Epithelial cell of alveolus of lung (primary cell): ENCODE measurements around the gene CAMLG. TPM values are rescaled to one million over a fixed set of nuclear protein-coding genes. Genes with fewer than 3 reads are reported as not detected.

Experiments used
- total RNA-seq: library from RNA; depleted of rRNA; stranded (reverse); fragments of >200 nt; gene quantifications from 2 replicates; pipeline ENCODE4 v1.2.1, GENCODE V29; 2015

The CAMLG gene
- total RNA-seq = 28.8 and 66.0 TPM in 2 replicates

DNA sequence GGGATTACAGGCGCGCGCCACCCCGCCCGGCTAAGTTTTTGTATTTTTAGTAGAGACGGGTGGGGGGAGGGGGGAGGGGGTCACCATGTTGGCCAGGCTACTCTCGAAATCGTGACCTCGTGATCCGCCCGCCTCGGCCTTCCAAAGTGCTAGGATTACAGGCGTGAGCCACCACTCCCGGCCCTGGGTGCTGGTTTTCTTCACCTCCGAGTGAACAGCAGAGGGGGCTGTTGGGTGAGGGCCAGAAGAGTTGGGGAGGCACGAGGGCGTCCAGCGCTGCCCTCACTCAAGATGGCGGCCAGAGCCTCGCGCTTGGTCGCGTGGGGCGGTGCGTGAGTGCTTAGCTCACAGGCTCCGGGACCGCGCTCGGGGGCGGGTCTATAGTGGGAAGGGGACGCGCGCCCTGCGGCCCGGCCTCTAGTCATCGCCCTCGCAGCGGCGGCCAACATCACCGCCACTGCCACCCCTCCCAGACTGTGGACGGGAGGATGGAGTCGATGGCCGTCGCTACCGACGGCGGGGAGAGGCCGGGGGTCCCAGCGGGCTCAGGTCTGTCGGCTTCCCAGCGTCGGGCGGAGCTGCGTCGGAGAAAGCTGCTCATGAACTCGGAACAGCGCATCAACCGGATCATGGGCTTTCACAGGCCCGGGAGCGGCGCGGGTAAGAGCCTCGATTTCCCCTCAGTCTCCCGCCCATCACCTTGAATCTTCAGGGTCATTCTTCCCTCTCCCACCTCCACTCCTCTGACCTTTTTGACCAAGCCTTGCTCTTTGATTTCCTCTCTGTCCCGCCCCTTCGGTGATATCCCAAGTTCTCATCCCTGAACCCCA, at the start of gene CAMLG:
TSS of gene CAMLG (plus strand) at position 416 of the 830 bp plus-strand sequence. CDS start at position 489, 73 bp downstream.

DNA sequence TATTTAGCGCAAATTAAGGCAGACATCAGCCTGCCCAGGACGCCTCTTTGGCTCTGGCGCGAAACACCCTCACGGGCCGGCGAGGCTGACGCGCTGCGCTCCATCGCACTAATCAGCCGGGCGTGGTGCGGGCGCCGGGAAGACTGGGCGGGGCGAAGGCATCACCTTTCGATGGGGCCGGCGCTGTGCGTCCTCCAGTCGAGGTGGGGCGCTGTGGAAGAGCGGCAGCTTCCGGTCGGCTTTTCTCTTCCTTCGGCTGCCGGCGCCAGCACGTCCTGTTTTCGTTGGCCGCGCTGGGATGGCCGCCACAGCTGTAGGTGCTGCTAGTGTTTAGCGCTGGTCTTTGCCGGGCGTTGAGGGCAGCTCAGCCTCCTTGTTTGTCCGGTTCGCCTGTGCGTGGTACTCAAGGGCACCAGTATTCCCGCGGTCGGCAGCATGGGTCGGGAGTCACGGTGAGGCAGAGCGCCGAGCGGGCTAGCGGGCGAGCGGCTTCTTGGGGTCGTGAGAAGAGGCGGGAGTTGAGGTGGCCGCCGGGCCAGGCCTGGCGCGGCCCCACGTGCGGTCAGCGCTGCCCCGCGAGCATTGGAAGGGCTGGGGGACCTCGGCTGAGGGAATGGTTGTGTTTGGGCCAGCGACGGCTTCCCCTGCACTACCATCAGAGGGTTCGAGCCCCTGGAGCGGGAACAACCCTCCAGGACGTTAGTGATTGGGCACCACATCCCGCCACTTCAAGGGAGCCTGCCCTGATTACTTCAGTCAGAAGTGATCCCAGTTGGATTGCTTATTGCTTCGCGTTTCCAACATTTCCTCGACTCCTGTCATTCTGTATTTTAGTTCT, 20.4 kb downstream of the CAMLG start, which contains the start of gene DDX46:
TSS of gene DDX46 (plus strand) at position 276 of the 838 bp plus-strand sequence. CDS start at position 436, 160 bp downstream.

Other genes with a start within 250 kb of the CAMLG start
- 17.5 and 21.6 TPM in 2 replicates for gene JADE2, start 212.9 kb upstream of the CAMLG start, total RNA-seq
- 25.3 and 39.0 TPM in 2 replicates for gene SAR1B, start 105.7 kb upstream of the CAMLG start, total RNA-seq
- 24.4 and 28.6 TPM in 2 replicates for gene SEC24A, start 89.8 kb upstream of the CAMLG start, total RNA-seq
- 18.1 and 40.8 TPM in 2 replicates for gene DDX46, start 20.2 kb downstream of the CAMLG start, total RNA-seq
- gene C5orf24, start 107.4 kb downstream of the CAMLG start, total RNA-seq = 35.4 and 63.3 TPM in 2 replicates
- 67.2 and 83.0 TPM in 2 replicates for gene TXNDC15, start 135.8 kb downstream of the CAMLG start, total RNA-seq
- 1.2 and 3.7 TPM in 2 replicates for gene PCBD2, start 166.6 kb downstream of the CAMLG start, total RNA-seq
- not detected in 2 replicates for gene CATSPER3, start 229.4 kb downstream of the CAMLG start, total RNA-seq